Uterus (tissue), 4 donors: ENCODE results near the gene TIMP1. TPM values are rescaled to one million over a fixed set of nuclear protein-coding genes. Genes with fewer than 3 reads are reported as not detected.

Experiments used
- DNase-seq, 2 donors: peaks; one replicate each; pipeline ENCODE4 v3.0.0-alpha.2; 2019 to 2020
- H3K27ac ChIP-seq, 2 donors: fragments of 200-600 bp; sonication (generic); 1 replicate in 1 of 2; 2 replicates in 1 of 2; pipeline ENCODE4 v1.5.1; 2016 to 2018
- H3K27me3 ChIP-seq, 2 donors: fragments of 200-600 bp; sonication (generic); one replicate each; pipeline ENCODE4 v1.5.1; 2018 to 2019; ENCODE audit warnings: control low read depth in 1 of 2
- H3K36me3 ChIP-seq, 2 donors: fragments of 200-600 bp; sonication (generic); one replicate each; pipeline ENCODE4 v1.5.1; 2019; ENCODE audit warnings: control low read depth in 1 of 2
- H3K4me1 ChIP-seq, 2 donors: fragments of 200-600 bp; sonication (generic); one replicate each; pipeline ENCODE4 v1.5.1; 2018 to 2019; ENCODE audit warnings: control low read depth in 1 of 2
- H3K4me3 ChIP-seq, 2 donors: fragments of 200-600 bp; sonication (generic); 1 replicate in 1 of 2; 2 replicates in 1 of 2; pipeline ENCODE4 v1.5.1; 2018 to 2019; ENCODE audit warnings: mild to moderate bottlenecking in 1 of 2
- H3K9me3 ChIP-seq, 2 donors: fragments of 200-600 bp; sonication (generic); one replicate each; pipeline ENCODE4 v1.5.1; 2019; ENCODE audit warnings: control low read depth in 1 of 2
- POLR2A ChIP-seq, 2 donors: fragments of 450-650 bp; IDR thresholded peaks; one replicate each; pipeline ENCODE4 v1.6.1; 2016; ENCODE audit warnings: antibody characterized with exemption in 2 of 2, mild to moderate bottlenecking in 1 of 2, moderate library complexity in 1 of 2
- intact Hi-C: fragments of 100-400 bp; cut with DNase I; formaldehyde crosslinking; loops from one replicate; pipeline ENCODE4 v1.15.1; 2023; ENCODE audit warnings: low total_unique reads
- microRNA-seq: library from miRNA; unstranded; fragments of <30 nt; microRNA quantifications from one replicate; pipeline ENCODE4, GENCODE V29; 2016; ENCODE audit warnings: borderline microRNAs expressed, borderline replicate concordance
- small RNA-seq: library from RNA; depleted of rRNA; stranded (forward); fragments of <200 nt; gene quantifications from one replicate; pipeline ENCODE3, GENCODE V24; 2016
- total RNA-seq, 4 donors: library from RNA; depleted of rRNA in 3 of 4; stranded (reverse); fragments of >200 nt in 3 of 4; gene quantifications; one replicate each; pipeline versions ENCODE4 v1.1.0 to v1.2.4, GENCODE V29; 2014 to 2023
- TF ChIP-seq, protein P1 (sequence below), 4 experiments: fragments of 200-600 bp in 2 of 4; fragments of 450-650 bp in 2 of 4; sonication (generic) in 2 of 4; IDR thresholded peaks; one replicate each; pipeline ENCODE4 v1.5.1; 2016 to 2019; ENCODE audit warnings: antibody characterized with exemption in 4 of 4, mild to moderate bottlenecking in 2 of 4, moderate library complexity in 1 of 4
- donor health status: DM: yes; HTN: yes; CAD: no.

TIMP1 gene
- total RNA-seq, 4 donors from 2014 or later, result 17.9 to 287 (median 111) TPM

DNA sequence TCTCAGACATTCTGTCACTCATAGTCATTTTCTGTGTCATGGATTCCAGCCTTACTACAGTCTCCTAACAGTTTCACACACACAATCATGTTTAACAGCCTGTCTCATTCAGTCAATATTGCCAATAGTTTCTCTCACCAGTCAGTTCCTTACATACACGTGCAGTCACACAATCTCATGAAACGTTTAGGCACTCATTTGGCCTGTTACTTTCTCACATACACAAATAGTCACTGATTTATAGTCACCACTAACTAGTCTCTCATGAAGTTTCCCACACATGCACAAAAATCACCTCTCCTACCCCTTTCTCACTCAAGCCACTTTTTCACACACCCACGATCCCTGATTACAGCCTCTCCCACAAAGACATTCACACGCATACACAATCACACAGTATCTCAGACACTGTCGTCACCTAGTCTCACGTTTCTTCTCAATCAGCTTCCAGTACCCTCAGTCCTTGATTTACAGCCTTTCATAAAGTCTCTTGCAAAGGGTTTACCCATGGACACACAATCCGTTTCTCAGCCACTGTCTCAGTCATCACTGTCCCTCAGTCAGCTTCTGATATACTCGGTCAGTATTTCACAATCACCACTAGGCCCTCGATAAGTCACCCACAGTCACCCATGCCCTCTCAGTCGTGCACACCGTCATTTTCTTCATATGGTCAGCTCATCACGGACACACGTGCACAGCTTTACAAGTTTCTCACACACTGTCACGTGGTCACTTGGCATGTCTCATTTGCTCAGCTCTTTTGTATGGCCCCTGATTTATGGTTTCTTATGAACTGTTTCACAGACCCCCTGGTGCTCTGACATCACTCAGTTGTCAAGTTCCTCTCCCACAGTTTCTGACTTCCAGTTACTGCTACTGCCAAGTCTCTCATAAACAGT, 51.7 kb downstream of the TIMP1 start:
- Histone ChIP-seq H3K36me3 (no peaks in the 10 kb centered on the region), H3K27me3 (no peaks in the 10 kb centered on the region), H3K4me3 (no peak overlapping the region), H3K27ac (no peak overlapping the region), H3K4me1 (no peaks in the 10 kb centered on the region), H3K9me3 (no peaks in the 10 kb centered on the region)
- no peak for DNase-seq
- intact Hi-C loops, result no loop called here
- no peak for TF ChIP-seq POLR2A (IDR thresholded peaks at IDR 0.05)
- TF ChIP-seq, protein P1, sequence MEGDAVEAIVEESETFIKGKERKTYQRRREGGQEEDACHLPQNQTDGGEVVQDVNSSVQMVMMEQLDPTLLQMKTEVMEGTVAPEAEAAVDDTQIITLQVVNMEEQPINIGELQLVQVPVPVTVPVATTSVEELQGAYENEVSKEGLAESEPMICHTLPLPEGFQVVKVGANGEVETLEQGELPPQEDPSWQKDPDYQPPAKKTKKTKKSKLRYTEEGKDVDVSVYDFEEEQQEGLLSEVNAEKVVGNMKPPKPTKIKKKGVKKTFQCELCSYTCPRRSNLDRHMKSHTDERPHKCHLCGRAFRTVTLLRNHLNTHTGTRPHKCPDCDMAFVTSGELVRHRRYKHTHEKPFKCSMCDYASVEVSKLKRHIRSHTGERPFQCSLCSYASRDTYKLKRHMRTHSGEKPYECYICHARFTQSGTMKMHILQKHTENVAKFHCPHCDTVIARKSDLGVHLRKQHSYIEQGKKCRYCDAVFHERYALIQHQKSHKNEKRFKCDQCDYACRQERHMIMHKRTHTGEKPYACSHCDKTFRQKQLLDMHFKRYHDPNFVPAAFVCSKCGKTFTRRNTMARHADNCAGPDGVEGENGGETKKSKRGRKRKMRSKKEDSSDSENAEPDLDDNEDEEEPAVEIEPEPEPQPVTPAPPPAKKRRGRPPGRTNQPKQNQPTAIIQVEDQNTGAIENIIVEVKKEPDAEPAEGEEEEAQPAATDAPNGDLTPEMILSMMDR (IDR thresholded peaks at IDR 0.05), result no peak

DNA sequence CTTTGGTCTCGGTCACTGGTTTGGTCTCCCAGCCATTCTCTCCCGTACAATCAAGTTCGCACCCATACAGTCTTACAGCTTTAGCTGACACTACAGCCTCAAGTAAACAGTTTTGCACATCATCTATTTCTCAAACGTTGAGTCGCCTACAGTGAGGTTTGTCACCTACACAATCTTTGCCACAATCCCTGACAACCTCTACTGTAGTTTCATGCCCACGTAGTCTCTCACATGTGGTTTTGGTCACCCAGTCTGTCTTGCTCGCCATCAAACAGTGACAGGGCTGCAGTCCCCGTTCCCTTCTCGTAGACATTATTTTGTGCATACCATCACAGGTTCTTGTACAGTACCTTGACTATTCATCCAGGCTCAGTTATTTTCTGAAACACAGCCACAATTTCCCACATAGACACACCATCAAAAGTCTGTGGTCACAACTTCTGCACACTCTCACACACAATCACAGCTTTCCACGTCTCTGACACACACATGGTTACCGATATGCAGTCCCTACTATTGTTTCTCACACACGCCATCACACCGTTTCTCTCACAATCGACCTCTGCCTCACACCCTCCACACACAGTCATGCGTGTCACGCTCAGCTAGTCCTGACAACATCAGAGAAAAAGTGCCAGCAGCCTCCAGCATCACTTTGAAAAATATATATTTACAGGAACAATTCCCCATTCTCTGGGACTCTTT, 52.8 kb downstream of the TIMP1 start:
- Histone ChIP-seq H3K27ac (no peak overlapping the region), H3K9me3 (no peaks in the 10 kb centered on the region), H3K4me1 (no peaks in the 10 kb centered on the region), H3K4me3 (no peak overlapping the region), H3K27me3 (no peaks in the 10 kb centered on the region), H3K36me3 (no peaks in the 10 kb centered on the region)
- no peak for TF ChIP-seq POLR2A (IDR thresholded peaks at IDR 0.05)
- TF ChIP-seq, protein P1 (IDR thresholded peaks at IDR 0.05), result no peak
- DNase-seq, result no peak
- intact Hi-C loops, result no loop called here

Small RNA genes lying within 50 kb of the gene (microRNA-seq; reads per million reads assigned to microRNA genes)
- not detected for gene MIR4769

Small RNA genes lying within 50 kb of the gene (small RNA-seq; reads per million reads assigned to genes)
- gene MIR4769, result not detected

Other genes starting within 250 kb of the TIMP1 start
- 1 to 10 TPM in 1 of 4 donors, under 1 TPM in 1, not detected in 2; 0.55 to 2.4 TPM for gene ZNF157, start 211.9 kb upstream of the TIMP1 start, total RNA-seq
- 10 to 100 TPM in 3 of 4 donors, 1 to 10 TPM in 1; 4.9 to 14.7 (median 11.5) TPM for gene ZNF41, start 99.2 kb upstream of the TIMP1 start, total RNA-seq
- gene ARAF, start 21.2 kb upstream of the TIMP1 start, total RNA-seq, result 10 to 100 TPM in 3 of 4 donors, 1 to 10 TPM in 1; 5.6 to 65.6 (median 17.6) TPM
- 1 to 10 TPM in 2 of 4 donors, not detected in 2; 1.2 to 1.5 TPM for gene SYN1, start 37.4 kb downstream of the TIMP1 start, total RNA-seq
- gene CFP, start 47.5 kb downstream of the TIMP1 start, total RNA-seq, result 1 to 10 TPM in 2 of 4 donors, under 1 TPM in 1, not detected in 1; 0.51 to 2.0 (median 1.7) TPM
- 10 to 100 TPM; 18.2 to 34.2 (median 25.6) TPM for gene ELK1, start 68.1 kb downstream of the TIMP1 start, total RNA-seq
- 100 to 1,000 TPM in 2 of 4 donors, 10 to 100 TPM in 2; 58.2 to 900 (median 216) TPM for gene UXT, start 76.7 kb downstream of the TIMP1 start, total RNA-seq